Heart left ventricle (tissue), 16 donors: ENCODE data around the gene GPC6. TPM values are rescaled to one million over a fixed set of nuclear protein-coding genes. Genes with fewer than 3 reads are reported as not detected.
A peak's percentile ranks its signal among the peaks of the same experiment; 100 is the strongest.

Experiments used
- ATAC-seq, 4 donors: fragments of 200-7000 bp; cut with Tn5 transposase; one replicate each; pipeline ENCODE4 v1.9.1; 2020 to 2022; ENCODE audit warnings: moderate library complexity in 4 of 4, mild to moderate bottlenecking in 3 of 4, moderate number of reproducible peaks in 1 of 4
- DNase-seq, 5 donors: peaks; one replicate each; pipeline ENCODE4 v3.0.0-alpha.2; 2020
- H3K27ac ChIP-seq, 12 donors: fragments of 200-600 bp; sonication (generic) in 4 of 12; one replicate each; pipeline versions ENCODE4 v1.5.0 to v1.8.0; 2016 to 2022; ENCODE audit warnings: mild to moderate bottlenecking in 2 of 12
- H3K27me3 ChIP-seq, 9 donors: fragments of 200-600 bp; sonication (generic) in 2 of 9; one replicate each; pipeline versions ENCODE4 v1.5.1 to v1.8.0; 2016 to 2022; ENCODE audit warnings: mild to moderate bottlenecking in 3 of 9
- H3K36me3 ChIP-seq, 9 donors: fragments of 200-600 bp; sonication (generic) in 2 of 9; one replicate each; pipeline versions ENCODE4 v1.5.0 to v1.8.0; 2018 to 2022; ENCODE audit warnings: mild to moderate bottlenecking in 2 of 9
- H3K4me1 ChIP-seq, 12 donors: fragments of 200-600 bp; sonication (generic) in 4 of 12; one replicate each; pipeline versions ENCODE4 v1.5.0 to v1.8.0; 2016 to 2022; ENCODE audit warnings: mild to moderate bottlenecking in 3 of 12
- H3K4me3 ChIP-seq, 12 donors: fragments of 200-600 bp; sonication (generic) in 4 of 12; one replicate each; pipeline versions ENCODE4 v1.5.0 to v1.8.0; 2017 to 2022; ENCODE audit warnings: mild to moderate bottlenecking in 9 of 12, moderate library complexity in 4 of 12
- H3K9me3 ChIP-seq, 12 donors: fragments of 200-600 bp; sonication (generic) in 4 of 12; one replicate each; pipeline versions ENCODE4 v1.5.0 to v1.8.0; 2016 to 2022; ENCODE audit warnings: mild to moderate bottlenecking in 1 of 12
- CTCF ChIP-seq, 12 donors: fragments of 200-600 bp; sonication (generic) in 4 of 12; IDR thresholded peaks; one replicate each; pipeline versions ENCODE4 v1.5.0 to v1.8.0; 2018 to 2022; ENCODE audit warnings: antibody characterized with exemption in 12 of 12, mild to moderate bottlenecking in 5 of 12
- POLR2A ChIP-seq, 2 donors: fragments of 450-650 bp; IDR thresholded peaks; one replicate each; pipeline ENCODE4 v1.6.1; 2017; ENCODE audit warnings: antibody characterized with exemption in 2 of 2, mild to moderate bottlenecking in 2 of 2, moderate library complexity in 2 of 2
- WGBS, 4 donors: extraction: QIAGEN DNeasy Blood & Tissue Kit in 2 of 4; methylation state at CpG; one replicate each; pipeline versions ENCODE4 v1.1.5 to v1.1.7; 2013 to 2018; 5-methylcytosine and 5-hydroxymethylcytosine counted together
- intact Hi-C, 10 donors: fragments of 100-400 bp; cut with DNase I; formaldehyde crosslinking; loops; one replicate each; pipeline versions ENCODE4 v1.11.1 to v1.14.2; 2022
- polyA plus RNA-seq, 2 donors: library from polyadenylated mRNA; stranded (reverse); fragments of 200-250 nt; gene quantifications; one replicate each; pipeline ENCODE4 v1.2.3, GENCODE V29; 2013
- total RNA-seq, 9 donors: library from RNA; depleted of rRNA in 2 of 9; stranded (reverse); fragments of >200 nt in 2 of 9; fragmentation: NEBNext Ultra II Directional in 3 of 9; extraction: Animal tissue kit (Norgen Biotek cat#: 25700) in 3 of 9; gene quantifications; one replicate each; pipeline versions ENCODE4 v1.1.0 to v1.2.4, GENCODE V29; 2016 to 2023
- donor health status: ischemic (EF 13 %, LVEDD 7.1; RV severe dilation, severe dysfunction).
- donor health status: healthy with polysubstance abuse.
- donor health status: DM: no; HTN: yes; CAD: no.
- donor health status: DM: no; HTN: no; CAD: no.
- donor health status: ischemic (EF 25% LVEDD 6.9; RV normal size, moderate dysfunction).
- donor health status: ischemic (EF 25% LVEDD 5.7; RV mildly dilated, moderate dysfunction).
- donor health status: healthy.
- donor health status: DM: yes; HTN: yes; CAD: no.
- donor health status: ischemic (EF 35%, LVEDD 5.7; RV mildly dilated, moderate dysfunction).
- donor health status: nonischemic (EF 11% LVEDD 7.7; RV severe dilation, severe dysfunction).
- donor health status: DM: yes; HTN: yes; CAD: no.
- donor health status: PGD.
- donor health status: ischemic (EF 29% LVEDD 5.4; RV normal size, mild dysfunction).
- donor health status: nonischemic (EF 23%, LVEDD 6.1; RV moderate dilation, normal function).

Gene GPC6
- total and polyA plus RNA-seq, 11 donors, result 0.08 to 6.2 (median 2.0) TPM

DNA sequence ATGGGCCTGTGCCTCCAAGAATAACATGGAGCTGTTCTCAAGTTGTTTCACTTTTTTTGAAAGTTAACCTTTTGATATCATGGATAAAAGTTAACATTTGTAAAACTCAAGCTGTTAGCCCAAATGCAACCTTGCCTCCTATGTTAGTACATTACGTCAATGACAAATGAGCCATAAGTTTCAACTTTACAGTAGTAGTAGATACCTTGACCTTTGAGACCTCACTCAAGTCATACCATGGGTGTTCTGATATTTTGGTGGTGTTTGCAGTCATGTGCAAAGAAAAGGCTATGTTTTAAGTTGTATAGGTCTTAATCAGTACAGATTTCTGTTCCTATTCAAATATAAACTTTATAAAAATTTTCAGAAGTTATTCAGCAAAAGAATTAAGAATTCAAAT lies 539.2 kb downstream of the GPC6 start:
- DNase-seq, result no peak
- H3K36me3 ChIP-seq, result no peaks in the 10 kb centered on the region
- ATAC-seq, result no peak
- intact Hi-C loops, result no loop called here
- peaks cover 0 to 8% (median 0%) of the 10 kb centered on the region in 12 donors for H3K4me1 ChIP-seq
- H3K9me3 ChIP-seq, result no peaks in the 10 kb centered on the region
- H3K4me3 ChIP-seq, result no peak overlapping the region
- no peak overlapping the region for H3K27ac ChIP-seq
- H3K27me3 ChIP-seq, result no peaks in the 10 kb centered on the region
- WGBS, 4 donors, result 83 to 93% (median 89%) methylated on average over 1 of the region's 1 CpG
- TF ChIP-seq CTCF (IDR thresholded peaks at IDR 0.05) (no peak), POLR2A (IDR thresholded peaks at IDR 0.05) (no peak)

DNA sequence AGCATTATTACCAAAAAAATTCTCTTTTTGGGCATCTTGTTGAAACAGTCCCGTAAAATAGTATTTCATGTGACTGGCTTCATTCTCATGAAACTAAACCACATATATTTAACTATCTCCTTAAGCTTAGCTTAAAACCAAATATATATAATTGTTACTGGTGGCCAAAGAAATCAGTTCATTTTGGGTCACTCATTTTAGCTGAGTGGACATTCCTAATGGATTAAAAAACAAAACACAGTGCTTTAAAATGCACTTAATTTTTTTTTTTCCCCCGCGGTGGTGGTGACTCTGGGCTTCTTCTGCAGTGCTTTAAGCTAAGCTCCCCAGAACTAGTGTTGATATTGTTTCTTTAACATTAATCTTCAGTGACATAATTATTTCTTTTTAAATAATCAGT lies 540.1 kb downstream of the GPC6 start:
- ATAC-seq (no peak), DNase-seq (no peak)
- intact Hi-C loops, result no loop called here
- H3K27me3 ChIP-seq, result no peaks in the 10 kb centered on the region
- H3K4me1 ChIP-seq, result peaks cover 0 to 8% (median 0%) of the 10 kb centered on the region in 12 donors
- 48 to 85% (median 61%) methylated on average over 3 of the region's 3 CpGs for WGBS, 4 donors
- H3K27ac ChIP-seq, result no peak overlapping the region
- H3K9me3 ChIP-seq, result no peaks in the 10 kb centered on the region
- H3K36me3 ChIP-seq, result no peaks in the 10 kb centered on the region
- H3K4me3 ChIP-seq, result peak overlapping the region in 1 of 12 donors; percentile 1
- no peak for TF ChIP-seq CTCF (IDR thresholded peaks at IDR 0.05)
- TF ChIP-seq POLR2A (IDR thresholded peaks at IDR 0.05), result no peak

- WGBS, 4 donors, result 55 to 68% (median 61%) methylated on average over 10 of the region's 10 CpGs
- Histone ChIP-seq H3K27me3 (no peaks in the 10 kb centered on the region), H3K4me3 (peak overlapping the region in 1 of 12 donors; percentile 1), H3K36me3 (no peaks in the 10 kb centered on the region), H3K27ac (peak overlapping the region in 2 of 12 donors; percentile 5 to 31), H3K9me3 (no peaks in the 10 kb centered on the region), H3K4me1 (peaks cover 0 to 8% (median 0%) of the 10 kb centered on the region in 12 donors)
- intact Hi-C loops, result no loop called here
- no peak for TF ChIP-seq CTCF (IDR thresholded peaks at IDR 0.05)
- TF ChIP-seq POLR2A (IDR thresholded peaks at IDR 0.05), result no peak
- DNase-seq (no peak), ATAC-seq (no peak)
These were observed 540.7 kb downstream of the GPC6 start for GRCh38 chr13:93767180-93767916.

- peaks cover 0 to 8% (median 0%) of the 10 kb centered on the region in 12 donors for H3K4me1 ChIP-seq
- intact Hi-C loops, result no loop called here
- no peaks in the 10 kb centered on the region for H3K27me3 ChIP-seq
- WGBS, 4 donors, result 66 to 71% (median 70%) methylated on average over 4 of the region's 4 CpGs
- TF ChIP-seq POLR2A (IDR thresholded peaks at IDR 0.05) (no peak), CTCF (IDR thresholded peaks at IDR 0.05) (no peak)
- no peak overlapping the region for H3K4me3 ChIP-seq
- H3K27ac ChIP-seq, result peak overlapping the region in 2 of 12 donors; percentile 5 to 10
- H3K36me3 ChIP-seq, result no peaks in the 10 kb centered on the region
- ATAC-seq, result no peak
- DNase-seq, result no peak
- H3K9me3 ChIP-seq, result no peaks in the 10 kb centered on the region
These were observed 541.4 kb downstream of the GPC6 start for GRCh38 chr13:93767917-93768409.
